GM06990 (cell line): Measurements from ENCODE around the gene ARV1.

ENCODE experiments used
- DNase-seq: peaks from one replicate; pipeline ENCODE4 v3.0.0-alpha.2; 2011; ENCODE audit not compliant: insufficient read length; ENCODE audit errors: extremely low read depth
- H3K27me3 ChIP-seq: replicated peaks from 2 replicates; pipeline ENCODE4 v1.6.0; 2011; ENCODE audit warnings: low read length; ENCODE audit not compliant: control insufficient read depth, insufficient read depth
- H3K36me3 ChIP-seq: 2 replicates; pipeline ENCODE4 v1.5.1; 2011; ENCODE audit warnings: low read length; ENCODE audit not compliant: control insufficient read depth, insufficient read depth
- H3K4me3 ChIP-seq: replicated peaks from 2 replicates; pipeline ENCODE4 v1.5.1; 2011; ENCODE audit warnings: low read depth, mild to moderate bottlenecking, control low read depth, low read length
- CTCF ChIP-seq: IDR thresholded peaks from 2 replicates; pipeline ENCODE4 v1.5.1; 2011; ENCODE audit warnings: low read length, control low read depth, mild to moderate bottlenecking, inconsistent platforms; ENCODE audit not compliant: insufficient read depth, poor library complexity, severe bottlenecking

The ARV1 gene

GRCh38 chr1:230966358-230966873 lies 12.5 kb upstream of the ARV1 start:
- Histone ChIP-seq H3K4me3 (no peak overlapping the region), H3K27me3 (no peaks in the 10 kb centered on the region), H3K36me3 (no peaks in the 10 kb centered on the region)
- no peak for DNase-seq
- no peak for TF ChIP-seq CTCF

- Histone ChIP-seq H3K4me3 (no peak overlapping the region), H3K36me3 (no peaks in the 10 kb centered on the region), H3K27me3 (no peaks in the 10 kb centered on the region)
- DNase-seq: no peak
- no peak for TF ChIP-seq CTCF
Observed at GRCh38 chr1:230970432-230970831, 8.5 kb upstream of the ARV1 start.

- no peaks in the 10 kb centered on the region for H3K27me3 ChIP-seq
- H3K36me3 ChIP-seq: 0 out of 2 replicates have a peak, but pooled peaks cover 2% of the 10 kb centered on the region
- no peak for DNase-seq
- no peak overlapping the region for H3K4me3 ChIP-seq
- TF ChIP-seq CTCF: no peak
Observed at GRCh38 chr1:230971771-230972170, 7.1 kb upstream of the ARV1 start.

GRCh38 chr1:230972855-230973271 lies 6.0 kb upstream of the ARV1 start:
- no peak for TF ChIP-seq CTCF

GRCh38 chr1:230975636-230976035 lies 3.3 kb upstream of the ARV1 start:
- no peak for TF ChIP-seq CTCF
- H3K27me3 ChIP-seq: no peaks in the 10 kb centered on the region
- H3K4me3 ChIP-seq: no peak overlapping the region
- DNase-seq: no peak
- peaks cover 2% of the 10 kb centered on the region; the same call in 1 of the 2 replicates for H3K36me3 ChIP-seq

More at GRCh38 chr1:230972855-230973271, 6.0 kb upstream of the ARV1 start:
- Histone ChIP-seq H3K36me3 (0 out of 2 replicates have a peak, but pooled peaks cover 2% of the 10 kb centered on the region), H3K27me3 (no peaks in the 10 kb centered on the region), H3K4me3 (no peak overlapping the region)
- DNase-seq: peak; percentile 26

- Histone ChIP-seq H3K4me3 (no peak overlapping the region), H3K36me3 (peaks cover 2% of the 10 kb centered on the region; the same call in 1 of the 2 replicates), H3K27me3 (no peaks in the 10 kb centered on the region)
- TF ChIP-seq CTCF: no peak
- DNase-seq: no peak
Observed at GRCh38 chr1:230976360-230976759, 2.5 kb upstream of the ARV1 start.
